Lower leg skin (tissue), 3 donors: Measurements from ENCODE around the gene CTNNA2.

Experiments
- CTCF ChIP-seq, 3 donors: fragments of 450-650 bp; IDR thresholded peaks; one replicate each; pipeline ENCODE4 v1.5.1; 2016; ENCODE audit warnings: antibody characterized with exemption in 3 of 3, mild to moderate bottlenecking in 3 of 3, moderate library complexity in 2 of 3
- POLR2A ChIP-seq, 2 donors: fragments of 450-650 bp; IDR thresholded peaks; one replicate each; pipeline ENCODE4 v1.6.1; 2016 to 2017; ENCODE audit warnings: antibody characterized with exemption in 2 of 2, mild to moderate bottlenecking in 1 of 2, moderate library complexity in 1 of 2

DNA sequence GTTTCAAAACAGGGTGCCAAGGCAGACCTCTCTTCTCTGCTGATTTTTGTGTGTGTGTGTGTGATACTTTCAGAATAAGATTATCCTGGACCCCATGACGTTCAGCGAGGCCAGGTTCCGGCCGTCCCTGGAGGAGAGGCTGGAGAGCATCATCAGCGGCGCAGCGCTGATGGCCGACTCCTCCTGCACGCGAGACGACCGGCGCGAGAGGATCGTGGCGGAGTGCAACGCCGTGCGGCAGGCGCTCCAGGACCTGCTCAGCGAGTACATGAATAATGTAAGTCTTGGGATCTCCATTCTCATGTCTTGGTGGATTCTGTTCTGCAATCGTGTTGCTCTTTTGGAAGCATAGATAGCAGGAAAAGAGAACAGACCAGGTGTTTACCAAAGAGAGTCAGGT is 396.7 kb downstream of the CTNNA2 start:
- no peak for TF ChIP-seq POLR2A (IDR thresholded peaks at IDR 0.05)
- TF ChIP-seq CTCF (IDR thresholded peaks at IDR 0.05): no peak
